Activated CD4-positive, alpha-beta T cell treated with anti-CD3 and anti-CD28 coated beads, Interleukin-2, Interleukin-4, amounts not matched to agents 100 ng/mL and 50 ng/mL, durations not matched to agents 16 hours and 8 hours (primary cell): ENCODE results near the gene PGBD1.
A peak's percentile ranks its signal among the peaks of the same experiment; 100 is the strongest.

Source experiments
- DNase-seq: peaks from one replicate; pipeline ENCODE4 v3.0.0-alpha.2; 2020; ENCODE audit warnings: low spot score

Gene PGBD1

DNA sequence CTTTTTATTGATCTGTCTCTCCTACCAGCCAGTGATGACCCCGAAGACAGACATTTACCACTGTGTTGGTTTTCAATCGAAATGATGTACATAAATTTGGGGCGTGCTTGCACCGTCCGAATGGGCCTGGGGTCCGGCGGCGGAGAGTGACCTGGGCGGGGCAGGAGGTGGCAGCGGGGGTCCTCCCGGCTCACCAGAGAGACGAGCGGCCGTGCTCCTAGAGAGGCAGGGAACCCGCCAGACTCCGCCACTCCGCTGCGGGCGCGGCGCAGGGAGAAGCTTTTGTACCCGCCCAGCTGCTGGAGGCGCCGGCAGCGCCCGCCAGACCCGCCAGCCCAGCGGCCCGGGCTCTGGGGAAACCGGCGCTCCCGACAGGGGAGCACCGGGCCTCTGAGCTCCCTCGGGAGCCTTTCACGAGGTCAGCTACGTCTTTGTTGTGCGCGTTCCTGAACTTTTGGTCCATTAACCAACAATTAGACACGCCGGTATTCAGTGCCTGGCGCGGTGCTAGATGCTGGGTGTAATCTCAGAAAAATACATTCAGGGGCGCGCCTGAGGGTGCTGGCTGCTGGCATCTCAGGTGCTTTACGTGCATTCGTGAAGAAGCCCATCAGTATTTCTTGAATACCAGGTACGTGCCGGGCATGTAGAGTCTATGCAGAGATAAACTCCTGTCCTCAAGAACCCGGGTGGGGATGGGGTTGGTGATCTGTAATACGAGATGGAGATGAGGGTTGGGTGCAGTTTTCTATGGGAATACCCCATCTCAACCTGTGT is at the start of gene PGBD1:
TSS of gene PGBD1 (plus strand) at position 285 of the 777 bp plus-strand sequence. CDS start 2,242 bp downstream, outside the sequence.
- peak; percentile 57 for DNase-seq

GRCh38 chr6:28232785-28233184 is 48.6 kb upstream of the PGBD1 start:
- no peak for DNase-seq

DNA sequence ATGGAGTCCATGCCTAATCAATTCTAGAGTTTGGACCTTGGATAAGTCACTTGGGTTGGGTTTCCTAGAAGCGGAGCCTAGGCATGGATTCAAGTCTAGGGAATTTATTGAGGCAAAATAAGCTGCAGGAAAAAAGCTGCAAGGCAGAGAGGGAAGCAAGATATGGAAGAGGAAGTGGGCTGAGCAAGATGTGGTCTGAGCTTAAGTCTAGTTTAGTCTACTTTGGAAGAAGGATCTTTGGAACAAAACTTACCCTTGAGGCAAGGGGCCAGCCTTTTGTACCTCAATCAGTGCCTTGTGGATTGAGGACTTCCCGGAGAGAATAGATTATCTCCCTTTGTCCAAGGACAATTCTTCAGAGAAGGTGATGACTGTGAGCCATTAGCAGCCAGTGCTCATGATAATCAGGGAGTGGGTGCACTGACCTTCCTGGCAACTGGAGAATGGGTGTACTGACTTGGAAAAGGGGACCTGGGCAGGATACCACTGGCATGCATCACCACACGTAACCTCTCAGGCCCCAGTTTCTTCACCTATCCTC is 45.4 kb upstream of the PGBD1 start:
- no peak for DNase-seq

DNA sequence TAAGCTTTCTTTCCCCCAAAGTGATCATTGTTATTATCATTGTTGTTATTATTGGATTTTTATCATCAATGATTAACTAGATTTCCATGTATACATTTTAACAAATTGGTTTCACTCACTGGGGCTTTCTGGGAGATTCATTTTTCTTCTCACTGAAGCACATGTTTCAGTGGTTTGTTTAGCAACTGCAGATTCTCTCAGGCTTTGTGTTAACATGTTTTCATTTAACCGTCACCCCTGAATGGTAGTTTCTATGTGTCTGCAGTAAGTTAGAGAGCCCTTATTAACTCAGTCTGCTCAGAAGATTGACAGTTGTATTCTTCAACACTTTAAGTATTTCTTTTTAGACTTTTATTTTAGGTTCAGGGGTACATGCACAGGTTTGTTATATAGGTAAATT is 41.7 kb upstream of the PGBD1 start:
- no peak for DNase-seq

GRCh38 chr6:28240471-28240870 is 40.9 kb upstream of the PGBD1 start:
- DNase-seq = no peak

- DNase-seq = no peak
Observed at GRCh38 chr6:28243946-28244345, 37.4 kb upstream of the PGBD1 start.

- DNase-seq = no peak
Observed at GRCh38 chr6:28245206-28245941, 36.0 kb upstream of the PGBD1 start.

DNA sequence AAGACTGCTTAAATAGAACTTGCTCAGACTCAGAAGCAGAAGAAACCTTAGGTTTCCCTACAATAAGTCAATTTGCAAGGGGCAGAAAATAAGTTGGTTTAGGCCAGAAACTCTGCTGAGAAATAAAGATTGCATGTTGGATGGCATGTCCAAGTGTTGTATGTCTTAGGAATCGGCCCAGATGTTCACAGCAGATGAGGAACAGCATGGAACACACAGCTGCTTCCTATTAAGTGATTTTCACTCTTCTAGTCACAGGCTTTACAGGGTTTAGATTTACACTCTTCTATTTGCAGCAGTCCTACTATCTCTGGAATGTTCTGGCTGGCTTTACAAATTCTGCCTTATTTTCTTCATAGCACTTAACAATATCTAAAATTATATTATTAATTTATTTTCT is 32.5 kb upstream of the PGBD1 start:
- DNase-seq = no peak

- no peak for DNase-seq
Observed at GRCh38 chr6:28250747-28251146, 30.6 kb upstream of the PGBD1 start.

DNA sequence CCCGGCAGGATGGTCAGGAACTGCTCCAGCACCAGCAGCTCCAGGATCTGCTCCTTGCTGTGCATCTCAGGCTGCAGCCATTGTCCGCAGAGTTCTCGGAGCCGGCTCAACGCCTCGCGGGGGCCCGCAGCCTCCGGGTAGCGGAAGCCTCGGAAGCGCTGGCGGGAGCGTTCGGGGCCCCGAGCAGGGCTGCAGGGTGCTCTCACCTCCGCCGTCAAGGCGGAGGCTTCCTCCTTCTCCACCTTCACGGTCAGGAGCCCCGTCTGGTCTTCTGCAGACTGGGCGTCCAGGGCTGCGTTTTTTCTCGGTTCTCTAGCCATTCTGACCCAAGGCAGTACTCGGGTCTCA is 29.7 kb upstream of the PGBD1 start:
- DNase-seq = peak; percentile 37

DNA sequence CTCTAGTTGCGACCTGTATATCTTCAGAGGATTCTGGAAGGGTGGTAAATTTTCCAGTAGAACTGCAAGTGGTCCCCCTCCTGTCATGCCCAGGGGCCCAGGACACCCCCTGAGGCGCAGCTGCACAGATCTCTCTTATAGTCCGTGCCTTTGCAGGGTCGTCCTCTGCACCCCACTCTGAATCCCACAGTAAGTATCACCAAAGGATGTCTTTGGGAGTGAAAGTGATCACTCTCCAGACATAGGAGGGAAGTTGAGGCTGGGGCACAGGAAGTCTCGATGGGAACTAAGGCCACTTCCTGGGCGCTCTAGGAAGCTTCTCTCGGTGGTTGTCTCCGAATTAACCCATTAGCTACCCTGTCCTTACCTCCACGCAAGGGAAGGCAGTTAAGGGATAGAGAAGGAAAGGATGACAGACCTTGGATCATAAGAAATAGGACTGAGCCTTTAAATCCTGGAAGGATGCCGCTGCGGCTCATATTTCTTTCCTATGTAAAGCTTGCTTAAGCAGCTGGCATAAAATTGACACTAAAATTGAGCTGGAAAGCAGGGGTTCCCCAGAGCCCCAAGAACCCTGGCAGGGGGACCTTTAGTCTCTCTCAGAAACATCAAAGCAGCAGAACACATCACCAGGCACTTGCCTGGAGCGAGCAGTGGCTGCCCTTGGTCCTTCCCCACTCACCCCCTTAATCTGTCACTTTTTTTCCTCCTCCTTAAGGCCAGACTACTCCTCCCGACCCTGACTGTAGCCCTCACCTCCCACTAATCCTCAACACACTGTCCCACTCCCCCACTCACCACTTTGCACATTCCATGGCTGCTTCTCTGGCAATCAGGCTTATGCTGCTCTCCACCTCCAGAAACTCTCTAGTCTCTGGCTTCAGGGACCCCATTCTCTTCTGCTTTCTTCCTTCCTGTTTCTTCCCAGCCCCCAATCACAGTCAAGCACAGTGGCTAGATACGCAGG is 29.1 kb upstream of the PGBD1 start, which contains the start of gene ZKSCAN4:
TSS of gene ZKSCAN4 (minus strand) at position 261 of the 967 bp plus-strand sequence. CDS start 289 bp downstream, outside the sequence.
- DNase-seq = peak; percentile 78

- no peak for DNase-seq
Observed at GRCh38 chr6:28254121-28254519, 27.3 kb upstream of the PGBD1 start.

DNA sequence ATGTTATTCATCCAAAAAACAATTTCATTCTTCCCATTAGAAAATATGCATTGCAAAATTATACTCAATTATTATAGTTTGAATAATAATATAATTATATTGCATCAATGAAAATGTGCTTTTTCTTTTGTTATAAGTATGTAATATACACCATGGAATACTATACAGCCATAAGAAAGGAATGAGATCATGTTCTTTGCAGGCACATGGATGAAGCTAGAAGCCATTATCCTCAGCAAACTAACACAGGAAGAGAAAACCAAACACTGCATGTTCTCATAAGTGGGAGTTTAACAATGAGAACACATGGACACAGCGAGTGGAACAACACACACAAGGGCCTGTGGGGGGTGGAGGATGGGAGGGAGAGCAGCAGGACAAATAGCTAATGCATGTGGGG is 24.3 kb upstream of the PGBD1 start:
- no peak for DNase-seq

DNA sequence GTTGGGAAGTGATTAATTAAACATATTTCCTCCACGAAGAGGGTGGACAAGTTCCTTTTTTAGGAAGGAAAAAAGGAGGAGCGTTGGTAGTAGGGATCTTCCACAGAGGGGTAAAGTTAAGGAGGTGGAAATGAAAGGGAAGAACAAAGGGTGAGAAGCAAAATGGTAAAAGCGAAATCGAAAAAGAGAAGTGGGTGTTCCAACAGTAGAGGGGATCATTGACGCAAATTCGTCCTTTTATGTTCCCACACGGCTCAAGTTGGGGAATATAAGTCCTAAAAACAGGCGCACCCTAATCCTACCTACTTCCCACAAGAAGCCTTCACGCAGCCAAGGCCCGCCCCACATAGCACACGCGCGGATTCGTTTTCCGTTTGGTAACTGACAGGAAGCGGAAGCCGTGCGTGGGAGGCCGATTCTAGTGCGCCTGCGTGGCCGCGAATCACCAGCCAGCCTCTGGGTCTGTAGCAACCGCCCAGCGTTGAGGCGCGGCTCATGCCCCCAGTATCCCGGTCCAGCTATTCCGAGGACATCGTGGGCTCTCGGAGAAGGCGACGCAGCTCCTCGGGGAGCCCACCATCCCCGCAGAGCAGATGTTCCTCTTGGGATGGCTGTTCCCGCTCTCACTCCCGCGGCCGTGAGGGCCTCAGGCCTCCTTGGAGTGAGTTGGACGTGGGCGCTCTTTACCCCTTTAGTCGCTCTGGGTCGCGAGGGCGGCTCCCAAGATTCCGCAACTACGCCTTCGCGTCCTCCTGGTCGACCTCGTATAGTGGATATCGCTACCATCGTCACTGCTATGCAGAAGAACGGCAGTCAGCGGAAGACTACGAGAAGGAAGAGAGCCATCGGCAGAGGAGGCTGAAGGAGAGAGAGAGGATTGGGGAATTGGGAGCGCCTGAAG is 22.2 kb upstream of the PGBD1 start, which contains the start of gene NKAPL:
TSS of gene NKAPL (plus strand) at position 421 of the 901 bp plus-strand sequence. CDS start at position 496, 75 bp downstream.
- DNase-seq = no peak

- no peak for DNase-seq
Observed at GRCh38 chr6:28263922-28264321, 17.4 kb upstream of the PGBD1 start.

DNA sequence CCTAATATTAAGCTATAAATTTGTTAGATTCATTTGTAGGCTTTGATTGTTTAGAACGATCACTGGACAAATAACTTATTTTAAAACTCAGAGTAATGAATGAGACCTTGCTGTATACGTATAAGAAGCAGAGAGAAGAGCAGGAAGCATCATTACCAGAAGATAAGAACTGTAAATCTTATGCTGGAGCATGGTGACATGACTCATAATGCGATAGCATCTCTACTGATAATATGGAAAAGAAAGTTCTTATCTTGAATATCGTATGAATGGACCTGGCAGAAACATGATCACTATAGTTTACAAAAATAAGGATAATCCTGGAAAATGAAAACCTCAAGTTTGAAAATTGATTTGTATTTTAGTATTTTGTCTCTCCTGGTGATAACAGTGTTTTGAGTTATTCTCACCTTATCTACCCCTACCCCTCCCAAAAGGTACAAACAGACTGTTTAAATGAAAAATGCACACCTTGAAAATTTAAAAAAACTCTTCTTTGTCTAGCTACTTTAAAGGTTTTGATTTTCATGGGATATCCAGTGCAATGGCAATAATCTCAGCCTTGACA is 16.5 kb upstream of the PGBD1 start:
- no peak for DNase-seq

DNA sequence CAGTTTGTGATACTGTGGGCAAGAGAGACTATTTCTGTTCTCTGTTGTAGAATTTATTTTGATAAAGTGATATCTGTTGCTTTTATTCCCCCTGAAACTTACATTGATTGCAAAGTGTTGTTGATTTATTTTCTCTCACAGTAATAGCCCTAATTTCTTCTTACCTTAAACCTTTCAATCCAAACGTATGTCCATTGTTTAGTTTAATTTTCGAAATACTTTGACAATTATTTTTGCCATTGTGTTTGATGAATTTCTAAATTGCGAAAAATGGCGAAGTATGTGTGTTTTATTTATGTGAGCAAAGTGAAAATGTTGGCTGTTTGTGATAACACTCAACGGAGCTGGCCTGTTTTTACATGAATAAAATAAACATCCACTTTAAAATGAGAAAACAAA is 14.8 kb upstream of the PGBD1 start:
- DNase-seq = no peak

DNA sequence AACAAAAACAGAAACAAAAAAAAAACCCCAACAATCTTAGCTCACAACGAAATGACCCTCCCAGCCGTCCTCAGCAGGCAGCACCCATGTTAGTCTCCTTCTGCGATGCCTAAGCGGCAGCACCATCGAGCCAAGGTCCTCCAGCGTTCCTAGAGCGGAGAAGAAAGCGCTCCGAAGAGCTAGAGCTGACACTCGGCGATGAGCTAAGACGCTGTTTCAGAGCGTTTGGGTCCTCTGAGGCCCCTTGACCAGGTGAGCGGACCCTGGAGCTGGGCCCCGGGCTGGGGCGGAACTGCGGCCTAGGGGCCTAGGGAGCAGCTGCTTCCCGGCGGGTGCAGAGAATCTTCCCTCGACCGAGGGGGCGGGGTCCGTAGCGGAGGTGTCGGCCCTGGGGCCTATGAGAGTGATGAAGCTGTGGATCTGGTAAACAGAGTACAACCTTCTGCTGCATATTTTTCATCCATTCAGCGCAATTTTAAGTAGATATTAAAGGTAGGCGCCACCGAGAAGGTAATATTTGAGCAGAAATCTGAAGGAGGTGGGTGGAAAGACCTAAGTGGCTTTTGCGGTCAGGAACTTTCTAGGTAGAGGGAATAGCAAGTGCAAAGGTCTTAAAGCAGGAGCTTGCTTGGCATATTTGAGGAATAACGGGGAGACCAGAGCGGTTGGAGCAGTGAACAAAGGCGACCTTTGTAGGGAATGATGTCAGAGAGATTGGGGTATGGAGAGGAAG is 14.2 kb upstream of the PGBD1 start, which contains the start of gene ZSCAN26:
TSS of gene ZSCAN26 (plus strand) at position 182 of the 733 bp plus-strand sequence. CDS start 4,777 bp downstream, outside the sequence.
- peak; percentile 83 for DNase-seq

DNA sequence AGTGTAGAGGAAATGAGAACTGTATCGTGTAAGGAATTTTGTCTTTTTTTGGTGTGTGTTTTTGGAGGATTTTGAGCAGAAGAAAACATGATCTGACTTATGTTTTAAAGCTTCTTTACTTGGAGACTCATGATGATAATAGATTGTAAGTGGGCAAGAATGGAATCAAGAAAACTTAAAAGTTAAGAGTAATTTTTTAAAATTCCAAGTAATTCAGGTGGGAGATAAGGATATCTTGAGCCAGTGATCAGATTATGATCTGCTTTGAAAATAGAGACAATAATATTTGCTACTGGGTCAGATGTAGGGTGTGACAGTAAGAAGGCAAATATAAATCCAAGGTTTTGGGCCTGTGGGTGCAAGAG is 13.7 kb upstream of the PGBD1 start:
- no peak for DNase-seq

DNA sequence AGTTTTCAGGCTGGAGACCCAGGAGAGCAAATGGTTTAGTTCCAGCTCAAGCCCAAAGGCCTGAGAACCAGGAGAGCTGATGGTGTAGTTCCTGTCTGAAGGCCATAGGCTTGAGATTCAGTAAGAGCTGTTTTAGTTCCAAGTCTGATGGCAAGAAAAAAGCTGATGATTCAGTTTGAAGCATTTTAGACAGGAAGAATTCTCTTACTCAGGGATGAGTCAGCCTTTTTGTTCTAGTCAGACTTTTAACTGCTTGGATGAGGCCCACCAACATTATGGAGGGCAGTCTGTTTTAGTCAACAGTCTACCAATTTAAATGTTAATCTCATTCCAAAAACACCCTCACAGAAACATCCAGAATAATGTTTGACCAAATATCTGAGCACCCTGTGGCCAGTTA is 11.9 kb upstream of the PGBD1 start:
- peak; percentile 60 for DNase-seq
